ENCODE results near the gene OSM.

Gene OSM

DNA sequence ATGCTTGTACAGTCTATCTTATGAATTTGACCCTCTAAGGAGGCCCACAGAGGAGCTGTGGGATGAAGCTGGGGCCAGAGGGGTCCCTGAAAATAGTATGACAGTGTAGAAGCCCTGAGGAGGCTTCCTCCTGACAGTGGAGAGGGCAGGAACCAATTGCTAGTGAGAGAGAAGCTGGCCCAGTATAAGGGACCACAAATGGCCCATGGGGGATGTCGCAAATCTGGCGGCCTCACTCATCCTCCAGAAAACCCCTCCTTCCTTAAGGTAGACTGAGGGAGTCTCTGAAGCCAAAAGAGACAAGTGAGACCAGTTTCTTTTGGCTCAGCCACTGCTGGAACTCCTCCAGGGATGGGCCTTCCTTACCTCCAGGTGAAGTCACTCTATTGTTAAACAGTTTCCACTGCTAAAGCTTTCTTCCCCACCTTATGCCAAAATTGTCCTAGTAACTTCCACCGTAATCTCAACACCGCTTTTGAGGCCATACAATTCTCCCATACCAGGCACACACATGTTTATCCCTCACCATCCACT lies 40.5 kb upstream of the OSM start:
- peak; percentile 91 for FAIRE-seq
- TF ChIP-seq POLR2A (IDR thresholded peaks at IDR 0.05; ENCODE audit: low read depth, low read length), result no peak
- TF ChIP-seq POLR2AphosphoS5 (IDR thresholded peaks at IDR 0.05; ENCODE audit: low read depth, low read length), result no peak
- TF ChIP-seq TAF1 (IDR thresholded peaks at IDR 0.05; ENCODE audit: borderline replicate concordance, low read depth, low read length), result no peak
- no peak for DNase-seq (ENCODE audit: insufficient read length)

DNA sequence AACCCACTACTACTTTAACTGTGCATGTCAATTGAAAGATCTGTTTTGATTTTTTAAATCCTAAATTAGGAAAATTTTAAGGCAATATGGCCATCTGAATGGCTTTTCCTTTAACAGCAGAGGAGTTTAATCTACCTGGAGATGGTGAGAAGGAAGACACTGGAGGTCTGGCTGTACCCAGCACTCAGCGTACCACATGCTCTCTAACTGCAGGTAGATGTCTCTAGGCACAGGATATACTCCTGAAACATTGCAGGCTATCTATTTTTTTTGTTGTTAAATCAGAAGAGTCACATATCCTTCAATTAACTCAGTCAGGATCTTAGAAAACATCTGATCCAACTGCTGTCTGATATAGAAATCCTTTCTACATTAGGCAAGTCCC lies 40.0 kb upstream of the OSM start:
- no peak for TF ChIP-seq POLR2A (IDR thresholded peaks at IDR 0.05; ENCODE audit: low read depth, low read length)
- TF ChIP-seq POLR2AphosphoS5 (IDR thresholded peaks at IDR 0.05; ENCODE audit: low read depth, low read length), result no peak
- TF ChIP-seq TAF1 (IDR thresholded peaks at IDR 0.05; ENCODE audit: borderline replicate concordance, low read depth, low read length), result no peak
- FAIRE-seq (no peak), DNase-seq (ENCODE audit: insufficient read length) (no peak)

DNA sequence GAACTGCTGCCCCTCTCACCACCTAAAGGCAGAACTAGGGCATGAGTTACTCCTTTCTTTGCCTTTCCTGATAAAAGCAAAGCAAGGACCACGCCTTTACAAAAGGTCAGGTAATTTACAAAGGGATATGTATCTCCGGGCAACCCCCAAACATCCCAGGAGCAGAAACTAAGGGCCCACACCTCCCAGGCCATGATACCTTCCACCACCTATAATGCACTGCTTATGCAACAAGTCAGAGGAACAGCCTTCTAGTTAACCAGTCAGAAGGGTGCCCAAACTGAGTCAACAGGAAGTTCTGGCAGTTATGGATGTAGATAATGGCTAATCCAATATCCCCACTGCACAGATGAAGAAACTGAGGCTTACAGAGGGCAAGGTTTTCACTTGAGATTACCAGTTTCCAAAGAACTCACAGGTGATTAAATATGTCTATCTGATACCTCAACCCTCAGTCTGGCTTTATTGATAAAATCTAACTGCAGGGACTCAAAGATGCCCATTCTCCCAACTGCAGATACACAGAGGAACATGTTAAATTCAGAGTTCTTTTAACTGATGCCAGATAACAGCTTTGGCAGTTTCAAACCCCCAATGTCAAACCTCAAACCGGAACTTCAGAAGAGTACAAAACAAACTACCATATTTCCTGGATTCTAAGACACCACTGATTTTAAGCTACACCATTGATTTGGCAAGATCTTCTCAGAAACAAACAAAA lies 39.4 kb upstream of the OSM start:
- DNase-seq (ENCODE audit: insufficient read length) (no peak), FAIRE-seq (peak; percentile 71)
- TF ChIP-seq POLR2A (IDR thresholded peaks at IDR 0.05; ENCODE audit: low read depth, low read length) (no peak; the same call in 1 of the 2 replicates), POLR2AphosphoS5 (IDR thresholded peaks at IDR 0.05; ENCODE audit: low read depth, low read length) (no peak), TAF1 (IDR thresholded peaks at IDR 0.05; ENCODE audit: borderline replicate concordance, low read depth, low read length) (no peak)

DNA sequence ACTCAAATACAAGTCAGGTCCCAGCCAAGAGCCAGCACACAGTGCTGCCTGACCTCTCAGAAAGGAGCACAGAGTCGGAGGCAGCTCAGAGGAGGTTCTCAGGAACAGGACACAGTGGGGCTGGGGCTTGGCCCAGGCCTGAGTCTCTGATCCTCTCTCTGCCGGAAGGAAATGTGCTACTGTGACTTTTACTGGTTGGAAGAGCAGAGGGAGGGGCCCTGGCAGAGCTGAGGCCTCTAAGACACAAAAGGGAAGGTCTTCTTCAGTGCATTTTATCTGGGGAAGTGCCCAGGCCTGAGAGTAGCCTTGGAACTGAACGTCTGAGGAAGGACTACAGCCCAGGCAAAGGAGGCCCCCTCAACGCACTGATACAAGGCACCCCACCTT lies 38.9 kb upstream of the OSM start:
- TF ChIP-seq POLR2AphosphoS5 (IDR thresholded peaks at IDR 0.05; ENCODE audit: low read depth, low read length) (peak; percentile 73; the same call in 1 of the 2 replicates), TAF1 (IDR thresholded peaks at IDR 0.05; ENCODE audit: borderline replicate concordance, low read depth, low read length) (peak; percentile 46; the same call in 1 of the 2 replicates), POLR2A (IDR thresholded peaks at IDR 0.05; ENCODE audit: low read depth, low read length) (peak; percentile 78)
- FAIRE-seq (peak; percentile 95), DNase-seq (ENCODE audit: insufficient read length) (peak; percentile 59)

DNA sequence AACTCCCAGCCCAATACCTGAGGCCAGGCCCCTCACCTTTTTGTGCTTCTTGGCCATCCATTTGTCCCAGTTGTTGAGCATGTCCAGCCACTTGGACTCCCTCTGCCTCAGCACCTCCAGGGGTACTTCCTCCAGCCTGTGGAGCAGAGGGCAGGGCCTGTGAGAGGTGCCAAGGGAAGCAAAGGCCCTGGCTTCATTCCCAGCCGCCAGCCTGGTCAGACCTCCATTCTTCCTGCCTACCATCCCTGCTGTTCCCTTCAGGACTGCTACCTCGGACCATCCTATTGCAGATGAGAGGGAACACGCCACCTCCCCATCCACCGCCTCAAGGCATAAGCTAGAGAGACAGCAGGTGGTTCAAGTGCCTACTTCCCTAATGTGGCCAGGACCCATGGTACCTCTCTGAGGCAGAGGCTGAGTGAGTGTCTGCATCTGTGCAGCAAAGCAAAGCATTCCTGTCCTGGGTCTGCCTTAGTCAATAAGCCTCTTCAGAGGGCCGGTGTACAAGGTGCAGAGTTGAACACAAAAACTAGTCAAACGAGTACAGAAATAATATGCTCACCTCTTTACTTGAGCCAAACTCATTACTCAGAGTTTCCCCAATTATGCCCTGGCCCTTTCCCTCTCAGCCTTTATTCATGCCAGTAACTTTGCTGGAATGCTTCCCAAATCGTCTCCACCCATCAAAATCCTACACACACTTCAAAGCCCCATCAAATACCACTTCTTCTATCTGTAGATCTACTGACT lies 38.0 kb upstream of the OSM start:
- TF ChIP-seq TAF1 (IDR thresholded peaks at IDR 0.05; ENCODE audit: borderline replicate concordance, low read depth, low read length), result no peak
- no peak for TF ChIP-seq POLR2AphosphoS5 (IDR thresholded peaks at IDR 0.05; ENCODE audit: low read depth, low read length)
- no peak for TF ChIP-seq POLR2A (IDR thresholded peaks at IDR 0.05; ENCODE audit: low read depth, low read length)
- no peak for DNase-seq (ENCODE audit: insufficient read length)
- FAIRE-seq, result peak; percentile 81

DNA sequence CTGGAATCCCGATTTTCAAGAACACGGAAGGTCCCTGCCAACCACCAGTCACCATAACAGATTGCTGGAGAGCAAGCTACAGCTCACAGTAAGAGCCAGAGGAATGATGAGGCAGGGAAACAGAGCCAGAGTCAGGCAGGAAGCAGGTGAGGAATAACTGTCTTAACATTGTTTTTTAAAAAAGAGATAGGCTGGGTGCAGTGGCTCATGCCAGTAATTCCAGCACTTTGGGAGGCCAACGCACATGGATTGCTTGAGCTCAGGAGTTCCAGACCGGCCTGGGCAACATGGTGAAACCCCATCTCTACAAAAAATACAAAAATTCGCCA lies 36.1 kb upstream of the OSM start:
- DNase-seq (ENCODE audit: insufficient read length) (no peak), FAIRE-seq (peak; percentile 21)
- TF ChIP-seq TAF1 (IDR thresholded peaks at IDR 0.05; ENCODE audit: borderline replicate concordance, low read depth, low read length) (no peak), POLR2A (IDR thresholded peaks at IDR 0.05; ENCODE audit: low read depth, low read length) (no peak)

DNA sequence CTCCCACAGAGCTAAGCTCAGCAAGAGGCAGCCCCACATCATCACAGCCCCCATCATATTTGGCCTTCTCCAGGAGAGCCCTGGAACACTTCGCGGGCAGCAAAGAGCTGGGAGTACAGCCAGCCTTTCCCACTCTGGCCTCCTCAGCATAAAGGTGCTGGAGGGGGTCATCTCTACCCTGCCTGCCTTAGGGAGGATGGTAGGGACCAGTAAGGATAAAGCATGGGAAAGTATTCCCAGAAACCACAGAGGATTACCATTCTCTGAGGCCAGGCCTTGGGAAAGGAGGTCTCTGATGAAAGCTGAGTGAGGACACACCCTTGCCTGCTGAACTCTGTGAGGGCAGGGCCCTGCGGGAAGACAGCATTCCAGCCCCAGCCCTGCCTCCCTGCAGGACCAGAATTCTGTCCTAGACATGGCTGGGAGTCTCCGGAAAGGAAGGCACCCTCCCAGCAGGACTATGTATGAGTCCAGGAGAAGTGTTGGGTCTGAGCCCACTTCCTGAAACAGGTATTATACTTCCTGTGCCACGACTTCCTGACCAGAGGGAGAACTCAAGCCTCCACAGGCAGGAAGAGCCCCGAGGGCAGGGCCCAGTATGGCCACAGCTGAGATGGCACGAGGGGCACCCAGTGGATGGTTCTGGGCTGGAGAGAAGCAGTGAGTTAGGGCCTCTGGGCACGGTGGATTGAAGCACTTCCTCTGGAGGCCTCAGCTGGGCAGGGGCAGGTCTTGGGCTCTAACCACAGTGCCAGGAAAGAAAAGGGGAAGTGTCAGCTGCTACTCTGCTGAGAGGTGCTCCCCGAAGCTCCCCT lies 35.6 kb upstream of the OSM start:
- no peak for DNase-seq (ENCODE audit: insufficient read length)
- TF ChIP-seq TAF1 (IDR thresholded peaks at IDR 0.05; ENCODE audit: borderline replicate concordance, low read depth, low read length) (no peak), POLR2A (IDR thresholded peaks at IDR 0.05; ENCODE audit: low read depth, low read length) (no peak), POLR2AphosphoS5 (IDR thresholded peaks at IDR 0.05; ENCODE audit: low read depth, low read length) (no peak)
- FAIRE-seq, result peak; percentile 85

DNA sequence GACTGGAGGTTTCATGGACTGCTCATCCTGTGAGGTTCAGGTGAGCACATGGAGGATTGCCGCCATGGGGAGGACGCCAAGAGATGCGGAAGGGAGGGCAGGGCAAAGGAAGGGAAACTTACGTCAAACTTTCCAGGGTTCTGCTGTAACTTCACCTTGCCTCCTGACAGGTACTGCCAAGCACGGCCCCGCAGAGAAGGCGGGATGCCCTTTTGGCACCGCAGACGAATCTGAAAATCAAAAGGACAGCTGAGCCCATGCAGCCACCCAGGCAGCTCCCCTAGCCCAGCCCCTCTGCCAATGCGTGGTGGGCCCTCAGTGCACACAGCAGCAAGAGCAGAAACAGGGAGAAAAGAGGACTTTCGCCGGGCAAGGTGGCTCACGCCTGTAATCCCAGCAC lies 32.7 kb upstream of the OSM start:
- no peak for DNase-seq (ENCODE audit: insufficient read length)
- TF ChIP-seq POLR2A (IDR thresholded peaks at IDR 0.05; ENCODE audit: low read depth, low read length) (no peak), TAF1 (IDR thresholded peaks at IDR 0.05; ENCODE audit: borderline replicate concordance, low read depth, low read length) (no peak)
- FAIRE-seq, result no peak

DNA sequence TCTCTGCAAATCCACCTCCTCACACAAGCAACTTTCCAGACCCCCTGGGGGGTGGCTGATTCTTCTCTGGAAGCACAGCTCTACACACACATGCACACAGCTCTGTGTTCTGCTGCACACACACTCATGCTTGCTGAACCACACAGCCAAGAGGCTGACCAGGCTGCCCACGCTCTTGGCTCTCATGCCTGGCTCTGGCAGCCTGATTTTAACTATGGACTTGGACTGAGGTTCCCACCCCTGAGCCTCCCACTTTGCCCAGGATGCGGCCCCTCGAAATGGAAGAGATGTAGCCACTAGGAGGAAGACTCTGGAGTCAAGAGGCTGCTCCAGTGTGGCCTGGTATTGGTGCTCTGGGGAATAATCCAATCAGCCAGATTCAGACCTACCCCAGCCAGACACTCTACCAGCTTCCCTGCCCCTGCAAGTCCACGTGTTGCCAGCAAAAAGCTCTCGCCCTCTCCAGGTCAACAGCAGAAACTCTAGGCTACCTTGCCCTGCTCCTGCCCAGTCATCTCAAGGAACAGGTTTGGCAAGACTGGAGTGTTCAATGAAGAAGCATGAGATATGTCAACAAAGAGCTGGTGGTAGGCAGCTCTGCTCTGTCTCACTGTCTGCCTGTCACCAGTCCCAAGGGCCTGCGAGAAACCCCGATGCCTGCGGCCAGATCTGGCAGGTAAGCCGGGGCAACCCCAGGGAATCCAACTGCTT lies 31.5 kb upstream of the OSM start:
- no peak for FAIRE-seq
- TF ChIP-seq TAF1 (IDR thresholded peaks at IDR 0.05; ENCODE audit: borderline replicate concordance, low read depth, low read length), result no peak
- no peak for TF ChIP-seq POLR2AphosphoS5 (IDR thresholded peaks at IDR 0.05; ENCODE audit: low read depth, low read length)
- TF ChIP-seq POLR2A (IDR thresholded peaks at IDR 0.05; ENCODE audit: low read depth, low read length), result no peak
- no peak for DNase-seq (ENCODE audit: insufficient read length)

DNA sequence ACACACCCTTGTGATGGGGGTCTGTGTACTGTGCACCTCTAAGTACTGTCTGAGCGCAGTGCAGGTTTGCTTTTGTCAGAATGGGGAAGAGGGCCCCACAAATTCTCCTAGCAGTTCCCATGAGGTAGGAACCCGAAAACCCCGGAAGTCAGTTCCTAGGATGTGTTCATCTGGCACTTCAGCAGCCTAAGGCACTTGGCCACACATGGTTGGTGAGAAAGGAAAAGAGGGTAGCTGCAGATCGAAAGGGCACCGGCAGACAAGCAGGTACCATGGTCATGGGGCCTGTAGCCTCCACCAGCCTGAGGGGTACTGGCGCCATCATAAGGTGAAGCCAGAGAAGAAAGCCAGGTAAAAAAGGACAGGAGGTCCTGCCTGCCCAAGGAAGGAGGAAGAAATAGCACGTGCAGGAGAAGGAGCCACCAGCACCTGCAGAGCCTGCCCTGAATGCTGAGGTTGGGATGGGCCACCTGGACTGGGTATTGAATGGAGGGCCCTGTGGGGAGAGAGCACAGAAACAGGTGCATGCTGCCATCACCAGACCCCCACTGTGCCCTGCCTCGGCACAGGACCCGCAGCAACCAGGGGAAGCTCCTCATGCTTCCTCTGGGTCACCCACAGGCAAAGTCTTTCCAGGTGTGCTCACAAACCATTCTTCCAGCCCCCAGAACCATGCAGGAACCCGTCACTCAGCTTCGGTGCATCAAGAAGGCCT lies 30.8 kb upstream of the OSM start:
- FAIRE-seq (no peak), DNase-seq (ENCODE audit: insufficient read length) (no peak)
- TF ChIP-seq TAF1 (IDR thresholded peaks at IDR 0.05; ENCODE audit: borderline replicate concordance, low read depth, low read length) (no peak), POLR2A (IDR thresholded peaks at IDR 0.05; ENCODE audit: low read depth, low read length) (no peak), POLR2AphosphoS5 (IDR thresholded peaks at IDR 0.05; ENCODE audit: low read depth, low read length) (no peak)

All from GM12892 (cell line).